Measurements from ENCODE around the gene PPP1CC. TPM values are rescaled to one million over a fixed set of nuclear protein-coding genes. Genes with fewer than 3 reads are reported as not detected.

PPP1CC gene
- total RNA-seq, 2 donors from 2014 or later: 92.9 to 103 TPM

DNA sequence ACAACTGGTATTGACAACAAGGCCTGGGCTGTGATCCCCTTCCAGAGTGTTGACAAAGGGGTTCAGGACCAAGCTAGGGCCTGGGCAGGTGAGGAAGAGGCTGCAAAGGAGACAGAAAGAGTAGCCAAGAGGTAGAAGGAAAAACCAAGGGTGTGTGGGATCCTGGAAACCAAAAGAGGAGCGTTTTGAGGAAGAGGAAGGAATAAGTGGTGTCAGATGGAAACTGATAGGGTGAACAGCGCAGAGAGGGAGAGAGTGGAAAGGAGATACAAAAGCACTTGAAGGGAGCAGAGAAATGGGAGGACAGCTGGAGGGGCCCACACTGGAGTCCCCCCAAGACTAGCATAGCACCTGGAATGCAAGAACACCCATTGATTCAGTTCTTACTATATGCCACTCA is 45.5 kb downstream of the PPP1CC start:
- DNase-seq (ENCODE audit: low spot score): no peak
- H3K9me3 ChIP-seq: no peaks in the 10 kb centered on the region
- 94% methylated on average over 2 of the region's 2 CpGs for WGBS
- TF ChIP-seq POLR2A (IDR thresholded peaks at IDR 0.05) (no peak), CTCF (IDR thresholded peaks at IDR 0.05) (no peak), POLR2AphosphoS5 (IDR thresholded peaks at IDR 0.05) (no peak)
- H3K27me3 ChIP-seq (replicated peaks; ENCODE audit: insufficient read depth): no peaks in the 10 kb centered on the region
- no peaks in the 10 kb centered on the region for H3K4me1 ChIP-seq (replicated peaks)
- H3K4me3 ChIP-seq: no peak overlapping the region
- intact Hi-C loops (cut with DNase I): loop anchor here (5.0 to 10.0 kb wide), 3 partner anchors 95 to 232 kb away; partner anchors contain the start of genes FAM216A and GPN3
- no peak overlapping the region for H3K27ac ChIP-seq
- H3K36me3 ChIP-seq: no peaks in the 10 kb centered on the region

GRCh38 chr12:110696283-110696682 is 46.4 kb downstream of the PPP1CC start:
- Histone ChIP-seq H3K27ac (no peak overlapping the region), H3K4me1 (replicated peaks) (no peaks in the 10 kb centered on the region), H3K36me3 (no peaks in the 10 kb centered on the region), H3K4me3 (no peak overlapping the region), H3K9me3 (no peaks in the 10 kb centered on the region), H3K27me3 (replicated peaks; ENCODE audit: insufficient read depth) (no peaks in the 10 kb centered on the region)
- intact Hi-C loops (cut with DNase I): loop anchor here (5.0 to 10.0 kb wide), 3 partner anchors 94 to 231 kb away; partner anchors contain the start of genes FAM216A and GPN3
- TF ChIP-seq POLR2A (IDR thresholded peaks at IDR 0.05): no peak
- TF ChIP-seq POLR2AphosphoS5 (IDR thresholded peaks at IDR 0.05): no peak
- TF ChIP-seq CTCF (IDR thresholded peaks at IDR 0.05): no peak
- no peak for DNase-seq (ENCODE audit: low spot score)
- 94% methylated on average over 3 of the region's 3 CpGs for WGBS

GRCh38 chr12:110694330-110694901 is 48.3 kb downstream of the PPP1CC start:
- TF ChIP-seq CTCF (IDR thresholded peaks at IDR 0.05) (no peak), POLR2AphosphoS5 (IDR thresholded peaks at IDR 0.05) (no peak), POLR2A (IDR thresholded peaks at IDR 0.05) (no peak)
- no peak overlapping the region for H3K4me3 ChIP-seq
- WGBS: 79% methylated on average over 10 of the region's 12 CpGs
- H3K36me3 ChIP-seq: no peaks in the 10 kb centered on the region
- no peaks in the 10 kb centered on the region for H3K4me1 ChIP-seq (replicated peaks)
- H3K27ac ChIP-seq: no peak overlapping the region
- intact Hi-C loops (cut with DNase I): loop anchor here (10.0 kb wide), 2 partner anchors 190 to 230 kb away; partner anchors contain the start of genes FAM216A and GPN3
- H3K9me3 ChIP-seq: no peaks in the 10 kb centered on the region
- no peak for DNase-seq (ENCODE audit: low spot score)
- no peaks in the 10 kb centered on the region for H3K27me3 ChIP-seq (replicated peaks; ENCODE audit: insufficient read depth)

- intact Hi-C loops (cut with DNase I): loop anchor here (10.0 kb wide), 2 partner anchors 191 to 229 kb away; partner anchors contain the start of genes FAM216A and GPN3
- Histone ChIP-seq H3K27me3 (replicated peaks; ENCODE audit: insufficient read depth) (no peaks in the 10 kb centered on the region), H3K4me3 (no peak overlapping the region), H3K9me3 (no peaks in the 10 kb centered on the region), H3K4me1 (replicated peaks) (no peaks in the 10 kb centered on the region), H3K36me3 (no peaks in the 10 kb centered on the region), H3K27ac (no peak overlapping the region)
- TF ChIP-seq POLR2A (IDR thresholded peaks at IDR 0.05) (no peak), CTCF (IDR thresholded peaks at IDR 0.05) (no peak), POLR2AphosphoS5 (IDR thresholded peaks at IDR 0.05) (no peak)
- DNase-seq (ENCODE audit: low spot score): no peak
- WGBS: 60% methylated on average over 7 of the region's 7 CpGs
These were observed 49.0 kb downstream of the PPP1CC start for GRCh38 chr12:110693731-110694130.

- DNase-seq (ENCODE audit: low spot score): no peak
- Histone ChIP-seq H3K27ac (peak overlapping the region in 1 of 2 donors; percentile 67), H3K4me3 (no peak overlapping the region), H3K4me1 (replicated peaks) (peaks cover 7% of the 10 kb centered on the region), H3K27me3 (replicated peaks; ENCODE audit: insufficient read depth) (no peaks in the 10 kb centered on the region), H3K36me3 (no peaks in the 10 kb centered on the region), H3K9me3 (no peaks in the 10 kb centered on the region)
- intact Hi-C loops (cut with DNase I): loop anchor here (10.0 kb wide), 2 partner anchors 195 to 225 kb away; partner anchors contain the start of genes FAM216A and GPN3
- no peak for TF ChIP-seq POLR2AphosphoS5 (IDR thresholded peaks at IDR 0.05)
- no peak for TF ChIP-seq POLR2A (IDR thresholded peaks at IDR 0.05)
- no peak for TF ChIP-seq CTCF (IDR thresholded peaks at IDR 0.05)
- 66% methylated on average over 4 of the region's 4 CpGs for WGBS
These were observed 52.6 kb downstream of the PPP1CC start for GRCh38 chr12:110690127-110690430.
